ENCODE results near the gene TRIAP1.
"Not testable (repeated sequence)": the region's sequence is repeated elsewhere in the genome, so short reads cannot be mapped to it uniquely, and the experiment has no call there.

The TRIAP1 gene

DNA sequence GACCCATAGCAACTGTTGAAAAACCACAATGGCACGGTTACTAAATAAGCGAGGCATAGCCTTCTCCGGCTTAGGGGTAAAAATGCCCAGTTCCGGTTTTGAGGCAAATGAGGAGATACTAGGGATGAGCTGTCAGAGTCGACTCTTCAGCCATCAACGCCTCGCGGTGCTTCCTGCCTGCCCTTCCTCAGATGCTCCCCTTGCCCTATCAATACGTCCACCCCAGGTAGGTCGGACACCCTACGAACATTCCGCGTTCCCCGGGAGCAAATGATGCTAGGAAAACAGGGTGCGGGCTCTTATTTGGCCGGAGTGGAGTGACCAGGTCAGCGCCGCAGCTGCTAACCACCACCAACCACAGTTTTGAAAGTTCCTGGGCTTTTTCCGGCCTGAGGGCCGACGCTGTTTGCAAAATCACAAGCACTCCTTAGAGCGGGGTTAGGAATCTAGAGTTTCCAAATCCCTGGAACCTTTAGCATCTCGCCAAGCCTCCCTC, 22.2 kb upstream of the TRIAP1 start:
- DNase-seq = no peak

DNA sequence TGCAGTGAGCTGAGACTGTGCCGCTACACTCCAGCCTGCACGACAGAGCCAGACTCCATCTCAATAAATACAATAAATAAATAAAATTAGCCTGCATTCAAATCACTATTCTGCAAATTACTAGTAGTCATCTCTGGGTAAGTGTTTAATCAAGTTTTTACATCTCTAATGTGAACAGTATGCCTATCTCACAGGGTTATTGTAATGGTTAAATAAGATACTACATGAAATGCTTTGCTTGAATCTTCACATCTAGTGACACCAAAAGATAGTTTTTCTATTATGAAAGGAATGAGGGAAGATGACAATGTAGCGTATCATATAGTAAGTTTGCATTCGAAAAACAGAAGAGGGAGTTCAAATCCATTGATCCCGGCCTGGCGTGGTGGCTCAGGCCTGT, 21.3 kb upstream of the TRIAP1 start:
- no peak for DNase-seq

DNA sequence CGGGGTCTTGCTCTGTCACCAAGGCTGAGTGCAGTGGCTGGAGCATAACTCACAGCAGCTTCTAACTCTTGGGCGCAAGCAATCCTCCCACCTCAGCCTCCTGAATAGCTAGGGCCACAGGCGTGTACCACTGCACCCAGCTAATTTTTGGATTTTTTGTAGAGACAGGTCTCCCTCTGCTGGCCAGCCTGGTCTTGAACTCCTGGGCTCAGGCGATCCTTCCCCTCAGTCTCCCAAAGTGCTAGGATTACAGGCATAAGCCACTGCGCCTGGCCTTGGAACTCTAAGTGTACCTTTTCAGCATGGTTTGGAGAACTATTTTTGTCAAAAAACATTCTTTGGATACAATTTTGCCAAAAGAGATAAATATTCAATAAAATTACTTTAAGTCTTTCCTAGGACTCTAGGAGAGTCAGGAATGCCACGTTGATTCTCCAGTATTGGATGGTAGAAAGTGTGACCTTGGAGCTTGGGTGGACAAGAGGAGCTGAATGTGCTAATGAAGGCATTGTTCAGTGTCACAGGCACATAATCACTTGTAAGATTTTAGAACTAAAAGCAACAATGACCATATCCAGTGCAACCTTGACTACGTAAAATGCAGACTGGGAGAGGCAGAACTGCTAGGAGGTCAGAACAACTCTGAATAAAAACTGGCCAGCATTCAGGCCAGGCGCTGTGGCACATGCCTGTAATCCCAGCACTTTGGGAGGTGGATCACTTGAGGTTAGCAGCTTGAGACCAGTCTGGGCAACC, 20.6 kb upstream of the TRIAP1 start:
- DNase-seq = peak; percentile 38 to 39

DNA sequence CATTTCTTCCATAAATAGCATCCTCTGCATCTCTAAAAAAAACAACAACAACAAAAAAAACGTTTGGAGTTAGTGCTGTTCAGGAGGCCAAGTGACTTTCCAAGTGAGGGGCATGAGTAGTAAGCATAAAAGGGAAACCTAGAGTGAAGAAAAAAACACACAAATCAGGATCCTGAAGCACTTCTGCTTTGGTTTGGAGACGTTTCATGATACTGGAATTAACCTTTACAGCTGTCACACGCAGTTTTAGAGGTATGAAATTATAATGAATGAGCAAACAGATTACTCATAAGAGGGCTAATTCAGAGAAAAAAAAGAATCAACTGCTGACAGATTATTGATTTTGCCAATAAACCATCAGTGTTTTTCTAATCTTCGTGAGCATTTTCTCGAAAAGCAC, 19.6 kb upstream of the TRIAP1 start:
- no peak for DNase-seq

DNA sequence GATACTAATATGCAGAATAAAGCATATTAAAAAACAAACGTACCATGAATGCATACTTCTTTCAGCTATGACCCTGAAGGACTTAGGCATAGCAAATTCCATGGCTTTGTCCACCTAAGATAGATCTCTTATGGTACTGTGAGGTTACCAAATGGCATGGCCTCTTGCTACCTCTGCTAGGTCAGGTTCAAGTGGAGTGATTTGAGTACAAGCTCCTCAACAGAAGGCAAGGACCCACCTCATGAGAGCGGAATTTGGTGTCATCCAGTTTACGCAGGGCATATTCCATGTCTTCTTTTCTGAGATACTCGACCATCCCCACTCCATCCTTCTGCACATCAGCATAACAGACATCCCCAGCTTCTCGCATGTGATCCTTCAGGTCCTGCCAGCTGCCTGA, 17.5 kb upstream of the TRIAP1 start:
- DNase-seq = no peak

DNA sequence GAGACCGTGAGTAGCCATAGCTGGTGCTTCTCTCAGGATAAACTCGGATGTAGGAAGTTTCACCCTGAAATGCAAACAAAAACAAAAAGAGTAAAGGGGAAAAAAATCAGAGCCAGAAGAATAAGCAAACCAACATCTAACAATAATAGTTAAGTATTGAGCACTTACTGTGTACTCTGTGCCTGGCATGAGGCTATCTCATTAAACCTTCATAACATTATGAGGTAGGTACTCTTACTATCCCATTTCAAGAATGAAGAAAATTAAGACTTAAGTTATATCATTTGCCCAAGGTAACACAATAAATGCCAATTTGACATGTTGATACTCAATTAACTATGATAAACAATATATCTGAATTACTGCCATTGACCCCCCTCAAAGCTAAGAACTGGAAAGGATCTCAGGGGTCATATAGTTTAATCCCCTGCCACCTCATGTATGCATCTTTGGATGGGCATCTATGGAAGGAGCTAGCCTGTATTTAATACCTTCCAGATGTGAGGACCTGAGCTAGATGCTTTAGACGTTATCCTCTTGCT, 16.0 kb upstream of the TRIAP1 start:
- no peak for DNase-seq

DNA sequence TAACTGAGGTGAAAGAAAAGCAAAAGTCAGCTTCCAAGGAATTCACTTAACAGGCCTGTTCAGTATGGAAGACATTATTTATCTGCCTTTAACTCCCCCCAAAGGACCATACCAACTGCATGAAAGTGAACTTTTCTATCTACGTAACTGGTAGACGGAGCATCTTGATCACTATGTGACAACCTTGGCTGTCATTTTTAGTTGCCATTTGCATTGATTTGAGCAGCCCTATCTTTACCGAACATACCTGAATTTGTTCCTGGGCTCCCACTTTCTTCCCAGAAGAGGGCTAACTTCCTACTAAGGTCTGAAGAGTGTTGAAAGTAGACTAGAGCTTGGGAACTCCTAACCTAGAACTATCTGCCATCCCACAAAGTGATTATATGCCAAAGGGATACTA, 14.0 kb upstream of the TRIAP1 start:
- DNase-seq = no peak

DNA sequence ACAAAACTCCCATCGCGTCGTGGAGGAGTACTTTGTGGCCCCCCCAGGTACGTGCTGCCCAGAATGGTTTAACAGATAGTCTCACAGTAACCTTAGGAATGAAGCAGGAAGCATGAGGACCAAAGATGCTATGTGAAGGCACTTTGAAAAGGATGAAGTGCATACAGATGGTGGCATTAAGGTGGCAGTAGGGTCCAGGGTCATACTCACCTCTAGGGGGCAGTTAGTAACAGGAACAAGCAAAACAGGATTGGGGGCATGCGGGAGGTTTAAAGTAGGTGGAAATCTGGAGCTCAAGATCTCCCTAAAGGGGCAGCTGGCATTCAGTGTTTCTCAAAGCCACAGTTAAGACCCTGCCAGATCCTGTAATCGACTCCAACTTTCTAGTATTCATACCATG, 10.9 kb upstream of the TRIAP1 start:
- DNase-seq = no peak

DNA sequence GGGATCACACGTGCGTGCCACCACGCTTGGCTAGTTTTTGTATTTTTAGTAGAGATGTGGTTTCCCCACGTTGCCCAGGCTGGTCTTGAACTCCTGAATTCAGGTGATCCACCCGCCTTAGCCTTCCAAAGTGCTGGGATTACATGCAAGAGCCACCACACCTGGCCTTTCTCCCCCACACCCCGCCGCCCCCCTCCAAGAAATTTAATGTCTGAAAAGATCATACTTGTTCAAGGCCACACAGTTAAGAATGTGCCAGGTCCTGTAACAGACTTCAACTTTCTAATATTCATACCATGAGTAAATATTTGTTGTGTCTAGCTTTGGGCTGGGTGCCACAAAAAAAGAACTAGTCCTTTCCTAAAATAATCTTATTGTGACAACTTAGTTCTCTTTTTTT, 9.1 kb upstream of the TRIAP1 start:
- DNase-seq = no peak

DNA sequence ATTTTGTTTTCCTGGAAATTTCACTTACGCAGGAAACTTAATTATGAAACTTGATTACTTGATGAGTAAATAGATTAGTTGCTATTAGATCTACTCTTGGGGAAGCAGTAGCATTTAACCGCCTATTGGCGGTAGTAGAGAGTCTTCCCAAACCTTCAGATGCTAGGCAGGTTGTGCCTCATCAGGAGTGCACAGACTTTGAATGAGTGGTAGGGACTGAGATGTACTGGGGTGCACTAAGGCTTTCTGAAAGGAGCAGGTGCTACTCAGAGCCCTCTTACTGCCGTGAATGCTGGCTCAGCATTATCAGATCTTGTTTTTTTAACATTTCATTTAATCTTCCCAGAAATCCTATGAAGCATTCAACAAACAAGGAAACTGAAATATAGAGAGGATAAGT, 7.8 kb upstream of the TRIAP1 start:
- no peak for DNase-seq

DNA sequence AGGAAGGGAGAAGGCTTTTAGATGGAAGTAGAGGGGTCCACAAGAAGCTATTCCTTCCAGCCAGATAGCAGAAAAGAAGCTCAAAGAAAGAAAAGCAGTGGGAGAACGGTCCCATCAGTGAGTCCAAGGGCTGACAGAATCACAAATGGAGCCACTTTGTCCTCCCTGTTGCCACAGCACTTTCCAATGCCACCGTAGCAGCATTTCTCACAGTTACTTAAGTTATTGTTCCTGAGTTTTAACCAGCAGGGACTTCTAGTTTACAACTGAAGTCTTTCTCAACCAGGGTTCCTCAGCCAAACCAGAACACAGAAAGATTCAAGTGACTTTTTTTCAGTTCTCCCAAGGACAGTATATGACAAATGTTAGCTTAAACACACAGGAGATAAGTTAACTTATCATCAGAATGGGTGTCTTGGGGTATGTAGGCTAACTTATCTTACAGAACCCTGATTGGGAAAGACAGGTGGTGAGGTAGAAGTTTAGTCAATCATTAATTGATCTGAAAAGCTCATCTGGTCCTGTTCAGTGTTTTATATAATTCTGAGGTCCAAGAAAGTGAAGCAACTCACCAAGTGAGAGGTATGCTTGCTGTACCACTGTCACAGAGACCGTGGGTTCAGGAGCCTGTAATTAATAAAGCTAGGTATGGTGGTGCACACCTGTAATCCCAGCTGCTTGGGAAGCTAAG, 7.0 kb upstream of the TRIAP1 start:
- no peak for DNase-seq

DNA sequence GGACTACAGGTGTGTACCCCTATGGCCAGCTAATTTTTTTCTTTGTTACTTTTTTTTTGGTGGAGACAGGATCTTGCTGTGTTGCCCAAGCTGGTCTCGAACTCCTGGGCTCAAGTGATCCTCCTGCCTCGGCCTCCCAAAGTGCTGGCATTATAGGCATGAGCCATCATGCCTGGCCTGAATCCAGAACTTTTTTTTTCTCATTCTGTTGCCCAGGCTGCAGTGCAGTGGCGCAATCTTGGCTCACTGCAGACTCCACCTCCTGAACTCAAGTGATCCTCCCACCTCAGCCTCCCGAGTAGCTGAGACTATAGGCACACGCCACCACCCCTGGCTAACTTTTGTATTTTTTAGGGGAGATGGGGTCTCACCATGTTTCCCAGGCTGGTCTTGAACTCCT, 6.3 kb upstream of the TRIAP1 start:
- not testable (repeated sequence) for DNase-seq

DNA sequence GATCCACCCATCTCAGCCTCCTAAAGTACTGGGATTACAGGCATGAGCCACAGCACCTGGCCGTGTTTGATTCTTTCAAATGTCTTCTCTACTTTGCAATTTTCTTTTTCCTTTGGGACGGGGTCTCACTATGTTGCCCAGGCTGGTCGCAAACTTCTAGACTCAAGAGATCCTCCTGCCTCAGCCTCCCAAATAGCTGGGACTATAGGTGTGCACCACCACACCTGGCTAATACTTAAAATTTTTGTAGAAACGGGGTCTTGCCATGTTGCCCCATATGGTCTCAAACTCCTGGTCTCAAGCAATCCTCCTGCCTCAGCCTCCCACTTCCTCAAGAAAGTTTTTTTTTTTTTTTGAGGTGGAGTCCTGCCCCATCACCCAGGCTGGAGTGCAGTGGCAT, 1.8 kb upstream of the TRIAP1 start:
- no peak for DNase-seq

DNA sequence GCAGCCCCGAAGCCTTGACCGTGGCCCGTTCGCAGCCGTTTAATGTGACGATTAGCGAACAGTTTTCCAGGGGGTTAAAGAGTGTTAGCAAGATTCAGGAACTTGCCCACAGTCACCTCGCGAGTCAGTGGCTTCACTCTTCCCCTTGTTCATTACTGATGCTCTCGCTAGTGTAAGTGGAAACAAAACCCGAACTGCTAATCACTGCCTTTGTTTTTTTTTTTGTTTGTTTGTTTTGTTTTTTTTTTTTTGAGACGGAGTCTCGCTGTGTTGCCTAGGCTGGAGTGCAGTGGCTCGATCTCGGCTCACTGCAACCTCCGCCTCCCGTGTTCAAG, 627 bp upstream of the TRIAP1 start:
- DNase-seq = not testable (repeated sequence)

DNA sequence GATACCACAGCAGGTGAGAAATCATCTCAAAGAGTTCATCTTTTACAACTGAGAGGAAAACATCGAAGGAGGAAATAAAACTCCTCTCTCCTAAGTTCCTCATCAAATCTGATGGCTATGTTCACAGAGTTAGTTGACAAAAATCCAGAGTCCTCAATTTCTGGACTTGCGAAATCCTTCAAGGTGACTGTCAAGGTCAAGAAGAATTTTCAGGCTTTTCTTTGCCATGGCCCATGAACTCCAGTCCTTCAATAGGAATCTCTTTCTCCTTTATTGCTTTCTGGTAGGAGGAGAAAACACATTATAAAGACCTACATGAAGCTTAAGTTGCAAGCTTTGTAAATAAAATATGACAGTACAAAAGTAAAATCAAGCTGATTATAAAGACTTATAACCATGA, 1.5 kb downstream of the TRIAP1 start:
- no peak for DNase-seq

DNA sequence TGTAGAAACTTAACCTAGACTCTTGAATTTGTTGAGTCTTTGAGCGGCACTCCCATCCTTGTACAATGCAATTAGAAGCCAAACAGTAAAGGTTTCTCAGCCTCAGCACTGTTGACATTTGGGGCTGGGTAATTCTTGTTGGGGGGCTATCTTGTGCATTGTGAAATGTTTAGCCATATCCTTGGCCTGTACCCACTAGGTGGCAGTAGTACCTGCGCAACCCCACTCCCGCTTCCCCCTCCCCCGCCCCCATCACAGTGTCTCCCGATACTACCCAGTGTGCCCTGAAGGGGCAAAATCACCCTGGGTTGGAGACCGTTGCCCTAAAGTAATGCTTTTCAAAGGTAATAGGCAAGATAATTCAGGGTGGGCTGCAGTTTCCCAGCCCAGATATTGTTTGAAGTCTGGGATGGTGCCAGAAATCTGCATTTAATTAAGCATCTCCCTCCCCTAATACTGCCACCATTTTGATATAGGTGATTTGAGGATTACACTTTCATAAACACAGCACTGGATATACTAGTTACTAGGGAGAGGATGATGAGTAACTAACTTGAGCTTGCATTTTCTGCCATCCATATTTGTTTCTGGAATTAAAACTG, 6.4 kb downstream of the TRIAP1 start:
- DNase-seq = peak; percentile 69 to 73

DNA sequence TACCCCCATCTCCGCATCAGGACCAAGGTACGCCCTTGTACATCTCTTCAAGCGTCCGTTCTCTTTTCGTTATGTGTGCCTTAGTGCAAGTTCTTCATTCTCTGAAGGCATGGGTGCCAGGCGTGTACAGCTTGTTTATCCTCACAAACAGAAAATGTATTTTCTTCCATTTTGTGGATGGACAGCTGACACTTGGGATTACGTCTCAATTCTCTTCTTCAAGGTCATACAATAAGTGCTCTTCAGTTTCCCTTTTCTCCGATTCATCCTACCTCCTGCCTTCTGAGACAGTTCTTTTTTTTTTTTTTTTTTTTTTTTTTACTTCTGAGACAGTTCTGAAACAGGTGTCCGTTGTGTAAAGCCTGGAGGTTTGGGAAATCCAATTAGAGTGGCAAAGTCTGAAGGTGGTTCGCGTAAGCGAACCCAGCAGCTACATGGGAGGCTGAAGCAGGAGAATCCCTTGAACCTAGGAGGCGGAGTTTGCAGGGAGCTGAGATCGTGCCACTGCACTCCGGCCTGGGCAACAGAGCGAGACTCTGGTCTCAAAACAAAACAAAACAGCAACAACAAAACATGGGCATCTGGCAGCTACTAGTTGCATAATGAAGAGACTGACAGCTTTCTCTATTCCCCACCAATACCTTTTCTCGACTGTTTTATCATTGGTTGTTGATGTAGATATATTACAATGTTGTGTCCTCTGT, 7.5 kb downstream of the TRIAP1 start:
- no peak for DNase-seq

DNA sequence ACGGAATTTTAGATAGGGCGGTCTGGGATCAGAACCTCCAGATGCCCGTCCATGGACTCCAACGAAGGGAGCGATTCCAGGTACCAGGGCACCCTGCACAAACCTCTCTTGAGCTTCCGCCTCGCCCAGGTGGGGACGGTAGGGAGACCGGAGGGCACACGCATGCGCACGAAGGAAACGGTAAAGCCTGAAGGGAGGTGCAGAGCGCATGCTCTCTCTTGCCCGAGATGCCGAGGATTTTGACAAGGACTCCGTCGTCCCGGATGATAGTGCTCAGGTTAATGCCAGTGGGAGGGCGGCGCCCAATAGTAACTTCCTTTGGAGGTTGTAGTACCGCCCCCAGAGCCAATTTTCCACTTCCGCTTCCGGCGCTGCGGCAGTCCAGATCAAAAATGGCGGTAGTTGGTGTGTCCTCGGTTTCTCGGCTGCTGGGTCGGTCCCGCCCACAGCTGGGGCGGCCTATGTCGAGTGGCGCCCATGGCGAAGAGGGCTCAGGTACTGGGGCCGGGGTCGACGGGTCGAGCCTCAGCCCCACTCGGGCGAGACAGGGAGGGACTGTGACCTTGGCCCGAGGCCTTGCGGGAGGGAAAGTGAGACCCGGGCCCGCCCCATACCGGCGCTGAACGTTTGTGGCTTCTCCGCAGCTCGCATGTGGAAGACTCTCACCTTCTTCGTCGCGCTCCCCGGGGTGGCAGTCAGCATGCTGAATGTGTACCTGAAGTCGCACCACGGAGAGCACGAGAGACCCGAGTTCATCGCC, 8.3 kb downstream of the TRIAP1 start, which contains the start of gene COX6A1:
Gene COX6A1, plus strand, starts transcription at position 379 of the 760 bp plus-strand sequence. Its CDS starts 14 bp downstream, at position 393.
- peak; percentile 97 to 98 for DNase-seq

DNA sequence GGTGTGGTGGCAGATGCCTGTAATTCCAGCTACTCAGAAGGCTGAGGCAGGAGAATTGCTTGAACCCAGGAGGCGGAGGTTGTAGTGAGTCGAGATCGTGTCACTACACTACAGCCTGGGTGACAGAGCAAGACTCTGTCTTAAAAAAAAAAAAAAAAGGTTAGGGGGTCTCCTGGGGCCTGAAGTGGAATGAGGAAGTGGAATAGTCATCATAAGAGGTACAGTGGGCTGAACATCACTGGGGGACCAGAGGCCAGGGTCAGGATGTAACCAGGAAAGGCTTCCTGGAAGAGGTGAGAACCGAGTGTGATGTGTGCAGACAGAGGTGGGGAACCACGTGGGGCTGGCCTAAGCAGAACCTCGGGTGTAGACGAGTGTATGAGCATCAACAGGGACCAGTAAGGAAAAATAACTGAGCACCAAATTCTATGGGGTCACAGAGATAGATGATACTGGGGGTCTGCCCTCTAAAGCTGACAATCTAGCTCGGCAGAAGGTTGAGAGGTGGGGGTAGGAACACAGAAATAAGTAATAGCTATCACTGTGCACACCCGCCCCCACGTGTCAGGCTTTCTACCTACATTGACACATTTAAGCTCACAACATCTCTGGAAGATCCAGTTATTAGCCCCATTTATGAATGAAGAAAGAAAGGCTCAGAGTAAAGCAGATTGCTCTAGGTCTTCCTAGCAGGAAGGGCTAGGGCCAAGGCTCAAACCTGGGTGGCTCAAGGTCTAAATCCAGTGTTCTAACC, 13.2 kb downstream of the TRIAP1 start:
- no peak for DNase-seq

DNA sequence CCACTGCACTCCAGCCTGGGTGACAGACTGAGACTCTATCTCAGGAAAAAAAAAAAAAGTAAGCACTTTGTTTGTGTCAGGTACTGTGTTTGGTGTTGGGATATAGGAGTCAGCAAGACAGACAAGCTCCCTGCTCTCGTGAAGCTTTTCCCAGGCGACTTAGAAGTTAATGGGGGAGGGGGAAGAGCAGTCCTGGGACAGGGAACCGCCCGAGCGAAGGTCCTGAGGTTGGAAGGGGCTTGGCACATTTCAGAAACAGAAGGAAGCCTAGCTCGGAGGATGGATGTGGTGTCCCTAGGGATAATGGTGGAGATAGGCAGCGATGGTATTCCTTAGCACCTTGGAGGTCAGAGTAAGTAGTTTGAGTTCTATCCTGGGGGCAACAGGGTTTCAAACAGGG, 16.8 kb downstream of the TRIAP1 start:
- DNase-seq = no peak

DNA sequence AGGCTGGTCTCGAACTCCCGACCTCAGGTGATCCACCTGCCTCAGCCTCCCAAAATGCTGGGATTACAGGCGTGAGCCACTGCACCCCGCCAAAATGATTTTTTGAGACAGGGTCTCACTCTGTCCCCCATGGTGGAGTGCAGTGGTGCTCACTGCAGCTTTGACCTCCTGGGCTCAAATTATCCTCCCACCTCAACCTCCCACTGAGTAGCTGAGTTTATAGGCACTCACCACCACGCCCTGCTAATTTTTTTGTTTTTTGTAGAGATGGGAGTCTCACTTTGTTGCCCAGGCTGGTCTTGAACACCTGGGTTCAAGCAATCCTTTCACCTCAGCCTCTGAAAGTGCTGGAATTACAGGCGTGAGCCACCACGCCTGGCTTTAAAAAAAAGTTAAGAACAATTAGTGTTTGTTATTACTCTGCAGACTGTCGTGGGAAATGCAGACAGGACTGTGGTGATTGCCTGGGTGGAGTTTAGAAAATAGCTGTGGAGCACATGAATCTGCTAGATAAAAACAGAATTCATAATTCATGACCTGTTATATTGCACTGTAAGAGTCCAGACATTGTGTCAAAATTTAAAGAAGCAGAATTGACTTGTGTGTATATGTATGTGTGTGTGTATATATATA, 17.5 kb downstream of the TRIAP1 start:
- DNase-seq = no peak
